Dendritic cell treated with granulocyte-macrophage colony-stimulating factor and Interleukin-4, amounts not matched to agents 40 ng/mL and 50 ng/mL, for 4 days (primary cell): Measurements from ENCODE around the gene AMBP.
"Not testable (repeated sequence)": the region's sequence is repeated elsewhere in the genome, so short reads cannot be mapped to it uniquely, and the experiment has no call there.

ENCODE experiments used
- H3K27ac Mint-ChIP-seq: one replicate; pipeline ENCODE4 v1.8.0; 2022; ENCODE audit warnings: mild to moderate bottlenecking, mixed read lengths
- H3K27me3 Mint-ChIP-seq: one replicate; pipeline ENCODE4 v1.8.0; 2022; ENCODE audit warnings: mild to moderate bottlenecking, mixed read lengths
- H3K36me3 Mint-ChIP-seq: one replicate; pipeline ENCODE4 v1.8.0; 2022; ENCODE audit warnings: low read depth, mixed read lengths
- H3K4me1 Mint-ChIP-seq: one replicate; pipeline ENCODE4 v1.8.0; 2022; ENCODE audit warnings: low read depth, mixed read lengths
- H3K4me3 Mint-ChIP-seq: one replicate; pipeline ENCODE4 v1.8.0; 2022; ENCODE audit warnings: mild to moderate bottlenecking, moderate library complexity, mixed read lengths
- H3K9me3 Mint-ChIP-seq: one replicate; pipeline ENCODE4 v1.8.0; 2022; ENCODE audit warnings: mixed read lengths
- intact Hi-C: fragments of 100-400 bp; cut with micrococcal nuclease; formaldehyde crosslinking; loops from one replicate; pipeline ENCODE4 v1.15.0; 2022

AMBP gene

DNA sequence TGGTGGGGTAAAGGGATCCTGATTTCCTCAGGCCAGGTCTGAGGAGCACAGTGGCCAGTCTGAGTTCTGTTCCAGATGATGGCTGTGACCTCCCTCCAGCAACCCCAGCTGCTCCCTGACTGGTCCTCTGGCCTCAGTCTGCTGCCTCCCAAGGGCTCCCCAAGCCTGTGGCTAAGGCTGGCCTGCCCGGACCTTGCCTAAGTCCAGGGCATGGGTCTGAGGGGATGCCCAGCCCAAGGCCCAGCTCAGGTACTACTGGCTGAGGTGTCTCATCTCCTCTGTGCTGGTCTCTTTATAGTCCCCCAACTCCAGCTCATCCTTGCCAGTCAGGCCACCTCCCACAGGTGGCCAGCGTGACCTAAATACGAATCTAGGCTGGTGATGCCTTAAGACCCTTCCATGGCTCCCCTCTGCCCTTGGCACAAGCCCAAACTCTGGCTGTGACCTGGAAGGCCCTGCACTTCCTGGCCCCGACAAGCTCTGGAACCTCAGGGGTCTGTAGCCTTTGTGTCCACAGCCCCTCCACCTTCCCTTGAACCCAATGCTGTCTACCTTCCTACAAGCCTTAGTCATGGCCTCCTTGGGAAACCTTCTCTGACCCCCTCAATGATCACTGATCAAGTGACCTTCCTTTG is 11.2 kb upstream of the AMBP start:
- intact Hi-C loops = no loop called here
- no peaks in the 10 kb centered on the region for H3K9me3 Mint-ChIP-seq
- no peaks in the 10 kb centered on the region for H3K36me3 Mint-ChIP-seq

DNA sequence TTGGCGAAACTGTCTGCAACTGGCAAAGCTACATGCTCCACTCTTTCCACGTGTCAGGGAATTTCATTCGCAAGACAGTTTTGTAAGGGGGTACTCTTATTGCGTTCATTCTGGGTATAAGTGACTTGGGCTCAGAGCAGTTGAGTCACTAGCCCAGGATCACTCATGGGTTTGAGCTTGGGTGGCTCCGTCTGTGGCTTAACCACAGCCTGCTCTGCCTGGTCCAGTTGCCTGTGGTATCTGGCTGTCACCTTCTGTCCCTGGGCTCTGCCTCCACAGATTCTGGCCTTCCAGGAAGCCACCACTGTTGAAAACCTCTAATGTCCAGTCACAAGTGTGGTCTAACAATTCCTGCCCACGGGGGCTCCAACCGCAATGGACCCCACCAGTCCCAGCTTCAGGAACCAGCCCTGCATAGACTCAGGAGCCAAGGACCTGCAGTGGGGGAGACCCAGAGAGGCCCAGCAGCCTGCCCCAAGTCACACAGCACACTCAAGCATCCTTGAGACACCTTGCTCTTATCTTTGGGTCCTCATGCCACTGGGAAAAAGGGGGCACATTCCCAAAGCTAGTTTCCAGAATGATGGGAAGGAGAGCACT is 10.6 kb upstream of the AMBP start:
- Mint-ChIP-seq H3K4me1 (no peaks in the 10 kb centered on the region), H3K27me3 (no peaks in the 10 kb centered on the region), H3K36me3 (no peaks in the 10 kb centered on the region), H3K4me3 (no peak overlapping the region), H3K9me3 (no peaks in the 10 kb centered on the region), H3K27ac (no peak overlapping the region)
- intact Hi-C loops = no loop called here

More for the DNA sequence above, 11.2 kb upstream of the AMBP start:
- H3K27me3 Mint-ChIP-seq = no peaks in the 10 kb centered on the region
- no peak overlapping the region for H3K27ac Mint-ChIP-seq
- no peak overlapping the region for H3K4me3 Mint-ChIP-seq
- H3K4me1 Mint-ChIP-seq = no peaks in the 10 kb centered on the region

DNA sequence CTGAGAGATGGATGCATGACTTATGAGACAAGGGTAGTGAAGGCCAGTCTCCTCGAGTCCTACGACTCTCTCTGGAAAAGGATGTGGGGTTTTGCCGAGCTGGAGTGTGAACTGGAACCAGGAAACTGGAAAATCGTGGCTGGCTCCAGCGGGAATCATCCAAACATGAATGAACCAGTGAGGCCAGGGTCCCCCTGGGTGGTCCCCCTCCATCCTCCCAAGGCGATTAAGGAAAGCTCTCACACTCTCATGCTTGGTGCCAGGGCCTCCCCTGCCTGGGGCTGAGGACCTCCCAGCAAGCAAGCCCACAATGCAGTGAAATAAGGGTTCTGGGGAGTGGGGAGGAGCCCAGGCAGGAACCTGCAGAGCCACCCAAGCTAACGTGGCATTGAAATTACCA is 9.6 kb upstream of the AMBP start:
- Mint-ChIP-seq H3K27me3 (no peaks in the 10 kb centered on the region), H3K36me3 (no peaks in the 10 kb centered on the region), H3K27ac (no peak overlapping the region), H3K4me1 (no peaks in the 10 kb centered on the region), H3K4me3 (no peak overlapping the region), H3K9me3 (no peaks in the 10 kb centered on the region)
- intact Hi-C loops = no loop called here

DNA sequence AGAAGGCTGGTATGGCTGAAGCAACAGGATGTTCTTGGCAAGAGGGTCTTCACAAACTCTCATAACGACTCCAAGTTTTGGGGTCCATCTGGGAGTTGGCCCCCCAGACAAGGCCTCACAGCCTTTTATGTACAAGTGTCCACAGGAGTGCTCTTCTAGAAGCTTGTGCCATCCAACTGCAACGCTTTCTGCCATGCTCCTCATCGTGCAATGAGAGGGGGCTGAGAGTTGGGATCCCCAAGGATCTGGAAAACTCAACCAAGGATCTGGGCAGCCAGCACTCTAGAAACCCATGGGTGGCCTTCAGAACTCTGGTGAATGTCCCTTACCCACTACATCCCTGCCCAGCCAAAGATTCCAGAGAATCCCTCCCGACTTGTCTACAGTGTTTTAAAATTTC is 8.5 kb upstream of the AMBP start:
- H3K4me3 Mint-ChIP-seq = no peak overlapping the region
- no peaks in the 10 kb centered on the region for H3K4me1 Mint-ChIP-seq
- intact Hi-C loops = no loop called here
- H3K36me3 Mint-ChIP-seq = no peaks in the 10 kb centered on the region
- no peak overlapping the region for H3K27ac Mint-ChIP-seq
- H3K27me3 Mint-ChIP-seq = no peaks in the 10 kb centered on the region
- H3K9me3 Mint-ChIP-seq = no peaks in the 10 kb centered on the region

DNA sequence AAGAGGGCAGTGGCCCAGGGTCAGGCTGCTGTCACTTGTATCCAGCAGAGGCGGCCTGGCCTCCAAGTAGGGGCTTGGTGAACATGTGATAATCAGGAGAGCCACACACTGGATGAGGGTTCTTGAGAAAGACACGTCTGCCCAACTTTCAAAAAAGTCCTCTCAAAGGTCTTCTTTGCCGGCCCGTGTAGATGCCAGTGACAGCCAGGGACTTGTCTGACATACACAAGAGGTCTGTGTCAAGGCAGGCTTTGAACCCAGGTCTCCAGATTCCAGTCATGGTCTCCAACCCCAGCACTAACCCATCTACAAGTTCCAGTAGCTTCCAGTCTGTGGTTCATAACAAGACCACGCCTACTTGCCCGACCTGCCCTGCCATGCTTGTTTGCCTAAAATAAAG is 7.9 kb upstream of the AMBP start:
- no peak overlapping the region for H3K27ac Mint-ChIP-seq
- H3K4me1 Mint-ChIP-seq = no peaks in the 10 kb centered on the region
- intact Hi-C loops = no loop called here
- H3K36me3 Mint-ChIP-seq = no peaks in the 10 kb centered on the region
- no peaks in the 10 kb centered on the region for H3K27me3 Mint-ChIP-seq
- no peak overlapping the region for H3K4me3 Mint-ChIP-seq
- no peaks in the 10 kb centered on the region for H3K9me3 Mint-ChIP-seq

DNA sequence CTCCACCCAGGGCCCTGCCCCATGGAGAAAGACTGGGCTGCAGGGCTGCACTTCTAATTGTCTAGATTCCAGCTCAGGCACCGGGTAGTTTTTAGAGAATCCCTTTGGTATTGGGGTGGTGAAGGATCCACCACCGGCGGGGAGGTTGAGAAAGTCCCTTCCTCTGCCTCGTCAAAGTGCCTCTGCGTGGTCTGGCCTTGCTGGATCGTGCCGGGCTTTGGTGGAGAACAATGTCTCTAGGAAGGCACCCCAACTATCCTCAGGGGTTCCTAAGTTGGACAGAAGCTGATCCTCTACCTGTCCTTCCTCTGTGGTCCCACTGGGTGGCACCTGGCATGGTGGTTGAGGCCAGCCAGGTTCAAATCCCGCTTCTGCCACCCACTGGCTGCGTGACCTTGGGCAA is 7.3 kb upstream of the AMBP start:
- Mint-ChIP-seq H3K36me3 (no peaks in the 10 kb centered on the region), H3K27ac (no peak overlapping the region), H3K4me3 (no peak overlapping the region), H3K4me1 (no peaks in the 10 kb centered on the region), H3K27me3 (no peaks in the 10 kb centered on the region), H3K9me3 (no peaks in the 10 kb centered on the region)
- intact Hi-C loops = no loop called here

DNA sequence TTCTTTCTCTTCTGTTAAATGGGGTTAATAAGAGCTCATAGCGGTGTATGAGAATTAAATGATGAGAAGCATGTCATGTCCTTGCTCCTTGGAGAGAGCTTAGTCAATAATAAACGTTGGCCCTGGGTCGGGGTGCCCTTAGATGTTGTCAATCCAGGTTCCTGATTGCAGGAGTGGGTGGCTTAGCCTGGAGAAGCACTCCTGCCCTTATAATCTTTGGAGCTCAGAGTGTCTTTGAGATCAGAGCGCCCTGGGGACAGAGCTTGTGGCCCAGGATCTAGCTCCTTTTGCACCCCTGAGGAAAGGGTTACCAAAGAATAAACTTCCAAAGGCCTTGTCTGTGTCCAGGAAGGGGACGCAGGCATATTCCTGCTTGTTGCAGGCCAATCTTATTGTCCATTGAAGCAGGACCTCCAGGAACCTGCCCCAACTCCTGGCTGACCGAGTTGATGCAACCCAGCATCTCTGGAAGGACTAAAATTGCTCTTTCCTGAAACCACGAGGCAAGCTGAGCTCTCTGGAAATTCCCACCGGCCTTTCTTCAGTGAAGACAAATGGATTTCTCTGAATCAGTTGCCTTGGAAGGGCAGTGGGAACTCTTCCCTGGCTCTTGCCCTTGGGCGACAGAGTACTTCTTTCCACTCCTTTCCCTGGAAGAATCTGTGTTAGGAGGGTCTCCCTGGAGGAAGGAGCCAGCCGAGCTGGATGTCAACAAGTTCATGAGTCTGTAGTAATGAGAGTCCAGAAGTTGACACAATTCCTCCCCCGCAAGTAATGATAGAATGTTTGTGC is 6.4 kb upstream of the AMBP start:
- H3K36me3 Mint-ChIP-seq = no peaks in the 10 kb centered on the region
- no peaks in the 10 kb centered on the region for H3K4me1 Mint-ChIP-seq
- intact Hi-C loops = no loop called here
- no peak overlapping the region for H3K4me3 Mint-ChIP-seq
- H3K9me3 Mint-ChIP-seq = no peaks in the 10 kb centered on the region
- no peaks in the 10 kb centered on the region for H3K27me3 Mint-ChIP-seq
- H3K27ac Mint-ChIP-seq = no peak overlapping the region

DNA sequence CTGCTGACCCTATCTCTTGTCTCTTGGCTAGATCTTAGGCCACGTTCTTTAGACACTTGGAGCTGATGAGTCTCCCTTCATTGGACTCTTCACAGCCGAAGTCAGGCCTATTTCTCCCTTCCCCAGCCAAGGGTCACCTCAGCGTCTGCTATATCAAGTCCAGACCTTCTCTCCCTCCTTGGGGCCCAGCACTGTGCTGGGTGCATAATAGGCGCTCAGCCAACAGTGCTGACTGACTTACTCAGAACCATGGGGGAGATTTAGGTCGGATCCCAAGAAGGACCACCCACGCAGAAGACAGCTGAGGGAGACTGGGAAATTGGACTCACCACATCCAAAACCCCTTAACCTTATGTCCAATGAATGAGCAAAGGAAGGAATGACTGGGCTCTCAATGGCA is 5.6 kb upstream of the AMBP start:
- Mint-ChIP-seq H3K27ac (no peak overlapping the region), H3K27me3 (no peaks in the 10 kb centered on the region), H3K9me3 (no peaks in the 10 kb centered on the region), H3K4me3 (no peak overlapping the region), H3K36me3 (no peaks in the 10 kb centered on the region), H3K4me1 (no peaks in the 10 kb centered on the region)
- intact Hi-C loops = no loop called here

DNA sequence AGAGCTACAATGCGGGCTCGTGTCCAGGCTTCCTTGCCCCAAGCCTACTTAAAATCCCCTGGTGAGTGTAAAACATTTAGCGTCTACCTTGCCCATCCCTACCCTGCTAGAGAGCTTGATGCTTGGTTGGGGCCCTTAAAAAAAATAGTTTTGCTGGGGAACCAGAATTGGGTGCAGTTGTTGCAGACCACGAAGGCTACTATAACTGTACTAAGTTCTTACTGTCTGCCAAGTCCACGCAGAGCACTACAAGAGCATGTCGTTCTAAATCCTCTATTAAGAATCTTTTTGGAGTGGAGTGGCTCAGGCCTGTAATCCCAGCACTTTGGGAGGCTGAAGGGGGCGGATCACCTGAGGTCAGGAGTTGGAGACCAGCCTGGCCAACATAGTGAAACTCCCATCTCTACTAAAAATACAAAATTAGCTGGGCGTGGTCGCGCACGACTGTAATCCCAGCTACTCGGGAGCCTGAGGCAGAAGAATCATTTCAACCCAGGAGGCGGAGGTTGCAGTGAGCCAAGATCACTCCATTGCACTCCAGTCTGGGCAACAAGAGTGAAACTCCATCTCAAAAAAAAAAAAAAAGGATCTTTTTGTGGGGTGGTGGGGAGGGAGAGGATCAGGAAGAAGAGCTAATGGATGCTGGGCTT is 4.8 kb upstream of the AMBP start:
- H3K27me3 Mint-ChIP-seq, H3K4me1 Mint-ChIP-seq, H3K4me3 Mint-ChIP-seq, H3K9me3 Mint-ChIP-seq, H3K27ac Mint-ChIP-seq, H3K36me3 Mint-ChIP-seq: not testable (repeated sequence)
- intact Hi-C loops = loop anchor here (1.0 kb wide), 1 partner anchor 208 kb away; no protein-coding TSS in a partner anchor

DNA sequence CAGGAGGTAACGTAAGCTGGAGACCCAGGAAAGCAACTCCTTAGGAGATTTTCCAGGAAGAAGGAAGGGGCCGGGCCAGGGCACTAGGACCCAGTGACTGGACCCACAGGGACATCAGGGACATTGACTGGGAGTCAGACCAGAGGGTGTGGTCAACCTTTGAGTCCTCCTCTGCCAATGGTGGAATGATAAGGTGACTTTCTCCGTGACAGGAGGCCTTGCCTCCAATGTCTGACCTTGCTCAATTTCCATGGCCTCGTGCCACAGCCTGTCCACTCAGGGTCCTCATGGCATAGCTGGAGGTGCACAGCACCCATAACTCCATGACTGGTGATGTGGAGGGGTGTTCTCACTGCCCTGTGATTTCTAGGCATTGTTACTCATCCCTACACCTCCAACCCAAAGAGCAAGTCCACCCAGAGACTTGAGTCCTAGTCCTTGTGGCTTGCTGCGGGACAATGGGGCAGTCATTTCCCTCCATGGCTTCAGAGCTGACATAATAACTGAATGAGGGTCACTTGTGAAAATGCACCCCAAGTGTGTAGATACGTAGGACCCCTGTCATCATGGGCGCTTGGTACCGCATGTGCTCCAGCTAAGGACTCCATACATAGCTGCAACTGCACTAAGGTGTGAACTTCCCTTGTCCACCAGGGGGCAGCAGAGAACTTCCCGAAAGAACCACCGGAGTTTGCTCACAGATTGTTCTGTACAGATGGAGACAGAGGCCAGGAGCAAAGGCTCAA is 4.1 kb upstream of the AMBP start:
- Mint-ChIP-seq H3K27me3 (peaks cover 2% of the 10 kb centered on the region), H3K27ac (no peak overlapping the region), H3K4me1 (no peaks in the 10 kb centered on the region), H3K4me3 (no peak overlapping the region), H3K9me3 (no peaks in the 10 kb centered on the region), H3K36me3 (no peaks in the 10 kb centered on the region)
- intact Hi-C loops = loop anchor here (1.0 kb wide), 1 partner anchor 209 kb away; no protein-coding TSS in a partner anchor

DNA sequence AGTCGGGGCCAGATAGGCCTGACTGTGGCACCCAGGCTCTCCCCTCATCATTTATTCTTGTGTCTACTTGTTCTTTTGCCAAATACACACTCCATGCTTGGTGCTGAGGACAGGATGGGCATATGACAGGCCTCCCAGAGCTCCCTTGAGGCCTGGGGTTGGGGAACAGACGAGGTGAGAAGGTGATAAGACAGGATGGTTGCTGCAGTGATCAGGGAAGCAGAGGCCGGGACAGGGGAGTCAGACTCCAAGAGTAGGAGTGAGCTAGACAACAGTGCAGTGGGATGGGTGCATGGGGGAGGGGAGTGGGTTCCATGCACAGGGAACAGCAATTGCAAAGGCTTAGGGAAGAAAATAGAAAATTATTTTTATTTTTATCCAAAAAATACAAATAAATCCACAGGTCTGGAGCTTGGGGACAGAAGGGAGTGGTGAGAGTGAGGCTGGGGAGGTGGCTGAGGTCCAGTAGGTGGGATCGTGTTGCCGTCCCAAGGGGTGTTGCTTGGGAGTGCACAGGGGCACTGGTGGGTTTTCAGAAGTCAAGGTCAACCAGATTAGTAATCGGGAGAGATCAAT is 3.4 kb upstream of the AMBP start:
- H3K4me1 Mint-ChIP-seq = no peaks in the 10 kb centered on the region

DNA sequence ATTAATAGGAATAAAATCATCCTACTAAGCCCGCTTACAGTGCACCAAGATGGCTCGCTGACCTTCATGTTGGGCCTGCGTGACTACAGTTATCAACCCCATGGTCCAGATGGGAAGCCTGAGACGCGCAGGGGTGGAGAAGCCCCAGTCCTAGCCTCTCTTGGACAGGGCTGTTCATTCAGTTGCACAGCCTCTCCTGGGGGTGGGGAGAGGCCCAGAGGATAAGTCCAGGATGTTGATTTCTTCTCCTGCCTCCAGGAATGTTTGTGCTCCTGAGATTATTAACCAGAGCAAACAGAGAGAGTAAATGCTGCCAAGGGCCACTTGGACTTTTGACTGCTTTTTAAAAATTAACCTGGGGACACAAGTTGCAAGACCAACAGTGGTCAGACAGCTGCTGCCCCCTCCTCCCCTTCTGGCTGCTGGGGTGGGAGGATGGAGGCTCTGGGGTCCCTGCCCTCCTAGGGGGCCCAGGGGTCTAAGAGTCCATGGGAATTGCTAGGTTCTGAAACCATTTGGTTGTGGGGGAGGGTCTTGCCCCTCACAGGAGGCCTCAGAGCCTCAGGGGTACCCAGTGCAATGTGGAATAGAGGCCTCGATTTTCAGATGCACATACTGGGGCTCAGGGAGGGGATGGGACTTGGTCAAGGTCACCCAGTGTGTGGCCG is 2.8 kb upstream of the AMBP start:
- Mint-ChIP-seq H3K9me3 (no peaks in the 10 kb centered on the region), H3K36me3 (no peaks in the 10 kb centered on the region), H3K4me3 (no peak overlapping the region), H3K27me3 (peaks cover 5% of the 10 kb centered on the region), H3K27ac (no peak overlapping the region), H3K4me1 (no peaks in the 10 kb centered on the region)
- intact Hi-C loops = no loop called here

More for the DNA sequence above, 3.4 kb upstream of the AMBP start:
- H3K4me3 Mint-ChIP-seq = no peak overlapping the region
- no peaks in the 10 kb centered on the region for H3K36me3 Mint-ChIP-seq
- no peaks in the 10 kb centered on the region for H3K9me3 Mint-ChIP-seq
- no peak overlapping the region for H3K27ac Mint-ChIP-seq
- intact Hi-C loops = loop anchor here (1.0 kb wide), 1 partner anchor 210 kb away; no protein-coding TSS in a partner anchor
- H3K27me3 Mint-ChIP-seq = peaks cover 4% of the 10 kb centered on the region

DNA sequence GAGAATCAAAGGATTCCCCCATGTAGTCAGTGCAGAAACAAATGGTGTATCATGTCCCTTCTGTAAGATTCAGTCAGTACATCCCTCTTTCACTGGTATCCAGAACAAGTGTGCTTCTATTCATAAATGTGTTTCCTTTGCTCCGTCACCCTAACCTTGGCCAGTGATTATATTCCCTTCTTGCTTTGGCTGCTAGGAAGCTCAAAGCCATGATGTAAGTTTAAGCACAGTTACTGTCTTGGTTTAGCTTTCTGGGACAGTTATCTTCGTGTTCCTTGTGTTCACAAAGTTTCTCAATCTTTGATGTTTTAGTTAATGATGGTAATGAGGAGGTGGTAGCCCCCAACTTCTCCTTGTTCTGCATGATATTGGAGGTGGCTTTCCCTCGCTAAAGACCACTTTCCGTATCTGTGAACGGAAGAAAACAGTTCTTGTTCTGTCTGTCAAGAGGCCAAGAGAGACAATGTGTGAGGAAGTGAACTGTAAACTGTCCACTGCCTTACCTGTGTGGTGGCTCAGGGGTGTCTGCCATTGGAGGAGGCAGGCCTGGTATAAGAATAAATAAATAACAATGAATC is 2.2 kb upstream of the AMBP start:
- Mint-ChIP-seq H3K27ac (no peak overlapping the region), H3K4me3 (no peak overlapping the region)
- intact Hi-C loops = no loop called here

More for the DNA sequence above, 2.2 kb upstream of the AMBP start:
- H3K4me1 Mint-ChIP-seq = no peaks in the 10 kb centered on the region
- no peaks in the 10 kb centered on the region for H3K9me3 Mint-ChIP-seq
- no peaks in the 10 kb centered on the region for H3K36me3 Mint-ChIP-seq
- peaks cover 8% of the 10 kb centered on the region for H3K27me3 Mint-ChIP-seq
